Stimulated activated CD4-positive, alpha-beta T cell treated with anti-CD3 and anti-CD28 coated beads, Interleukin-1b, Interleukin-23, amount 100 ng/mL, for 4 hours (primary cell): Measurements from ENCODE around the gene TECTB.

ENCODE experiments used
- DNase-seq, 2 donors: peaks; one replicate each; pipeline ENCODE4 v3.0.0-alpha.2; 2020; ENCODE audit warnings: low read depth in 2 of 2

The TECTB gene

GRCh38 chr10:112274831-112275230 is 8.4 kb upstream of the TECTB start:
- no peak for DNase-seq

- DNase-seq, result no peak
Measured at GRCh38 chr10:112275512-112276245, 7.5 kb upstream of the TECTB start.

- no peak for DNase-seq
Measured at GRCh38 chr10:112278871-112279270, 4.3 kb upstream of the TECTB start.

GRCh38 chr10:112279433-112279832 is 3.8 kb upstream of the TECTB start:
- no peak for DNase-seq

- no peak for DNase-seq
Measured at GRCh38 chr10:112280205-112280921, 2.8 kb upstream of the TECTB start.

- DNase-seq, result no peak
Measured at GRCh38 chr10:112282086-112282485, 1.1 kb upstream of the TECTB start.

GRCh38 chr10:112286837-112287818 is 3.9 kb downstream of the TECTB start:
- no peak for DNase-seq

GRCh38 chr10:112287844-112288243 is 4.6 kb downstream of the TECTB start:
- DNase-seq, result no peak

- DNase-seq, result no peak
Measured at GRCh38 chr10:112288486-112288885, 5.3 kb downstream of the TECTB start.

- no peak for DNase-seq
Measured at GRCh38 chr10:112289373-112290053, 6.3 kb downstream of the TECTB start.

GRCh38 chr10:112290054-112290373 is 6.8 kb downstream of the TECTB start:
- no peak for DNase-seq

GRCh38 chr10:112294169-112294568 is 11.0 kb downstream of the TECTB start:
- no peak for DNase-seq

GRCh38 chr10:112295853-112296830 is 12.9 kb downstream of the TECTB start:
- no peak for DNase-seq

- DNase-seq, result no peak
Measured at GRCh38 chr10:112296908-112297331, 13.7 kb downstream of the TECTB start.

- no peak for DNase-seq
Measured at GRCh38 chr10:112298581-112298980, 15.4 kb downstream of the TECTB start.

- DNase-seq, result no peak
Measured at GRCh38 chr10:112299456-112299855, 16.3 kb downstream of the TECTB start.

- DNase-seq, result no peak
Measured at GRCh38 chr10:112302335-112302734, 19.1 kb downstream of the TECTB start.

- DNase-seq, result no peak
Measured at GRCh38 chr10:112303528-112303927, 20.3 kb downstream of the TECTB start.

- DNase-seq, result no peak
Measured at GRCh38 chr10:112304267-112304859, 21.2 kb downstream of the TECTB start.
